Keratinocyte (primary cell): ENCODE measurements around the gene ADAMTS6. TPM values are rescaled to one million over a fixed set of nuclear protein-coding genes. Genes with fewer than 3 reads are reported as not detected.

ENCODE experiments used
- DNase-seq: peaks from one replicate; pipeline ENCODE4 v3.0.0-alpha.2; 2011; ENCODE audit warnings: low read depth, missing footprints, low spot score
- FAIRE-seq: peaks from 2 replicates; lab custom pipeline; 2011; peaks lifted over from hg19 to GRCh38; lab: Jason Lieb, UNC
- H2AFZ ChIP-seq: 2 replicates; pipeline ENCODE4 v1.6.0; 2012; ENCODE audit warnings: low read length, control low read depth, inconsistent platforms; ENCODE audit not compliant: control insufficient read depth
- H3K27ac ChIP-seq: 2 replicates; pipeline ENCODE4 v1.5.1; 2011; ENCODE audit warnings: low read length; ENCODE audit not compliant: control insufficient read depth, insufficient read depth
- H3K27me3 ChIP-seq: 3 replicates; pipeline ENCODE4 v1.6.0; 2011; ENCODE audit warnings: low read length; ENCODE audit not compliant: control insufficient read depth, insufficient read depth; ENCODE audit errors: extremely low read depth
- H3K36me3 ChIP-seq, 2 experiments: 2 replicates in 1 of 2; 3 replicates in 1 of 2; pipeline ENCODE4 v1.5.1; 2011; ENCODE audit warnings: low read length in 2 of 2, mild to moderate bottlenecking in 1 of 2; ENCODE audit not compliant: control insufficient read depth in 2 of 2, insufficient read depth in 2 of 2; ENCODE audit errors: extremely low read depth in 1 of 2
- H3K4me1 ChIP-seq: 3 replicates; pipeline ENCODE4 v1.5.1; 2011; ENCODE audit warnings: low read length; ENCODE audit not compliant: control insufficient read depth, insufficient read depth; ENCODE audit errors: extremely low read depth
- H3K4me2 ChIP-seq: 3 replicates; pipeline ENCODE4 v1.6.0; 2011; ENCODE audit warnings: low read depth, low read length; ENCODE audit not compliant: control insufficient read depth, insufficient read depth; ENCODE audit errors: extremely low read depth
- H3K4me3 ChIP-seq, 3 experiments: fragments of 200-600 bp in 1 of 3; sonication (generic) in 1 of 3; 2 replicates in 2 of 3; 3 replicates in 1 of 3; pipeline ENCODE4 v1.5.1; 2011 to 2016; ENCODE audit warnings: low read length in 3 of 3, mild to moderate bottlenecking in 3 of 3, control low read depth in 2 of 3, inconsistent platforms in 1 of 3, low read depth in 1 of 3, mixed read lengths in 1 of 3, mixed run types in 1 of 3, moderate library complexity in 1 of 3; ENCODE audit not compliant: control insufficient read depth in 2 of 3, insufficient read depth in 2 of 3; ENCODE audit errors: extremely low read depth in 1 of 3
- H3K79me2 ChIP-seq: 2 replicates; pipeline ENCODE4 v1.6.0; 2012; ENCODE audit warnings: low read length; ENCODE audit not compliant: control insufficient read depth, insufficient read depth
- H3K9ac ChIP-seq: 3 replicates; pipeline ENCODE4 v1.6.0; 2011; ENCODE audit warnings: low read length; ENCODE audit not compliant: control insufficient read depth, insufficient read depth; ENCODE audit errors: extremely low read depth
- H3K9me1 ChIP-seq: 3 replicates; pipeline ENCODE4 v1.6.0; 2011; ENCODE audit warnings: low read length; ENCODE audit not compliant: control insufficient read depth, insufficient read depth; ENCODE audit errors: extremely low read depth
- H3K9me3 ChIP-seq: 2 replicates; pipeline ENCODE4 v1.5.1; 2012; ENCODE audit warnings: low read depth, low read length; ENCODE audit not compliant: control insufficient read depth
- H4K20me1 ChIP-seq: 3 replicates; pipeline ENCODE4 v1.6.0; 2011; ENCODE audit warnings: low read length; ENCODE audit not compliant: control insufficient read depth, insufficient read depth; ENCODE audit errors: extremely low read depth
- EZH2 ChIP-seq: IDR thresholded peaks from one replicate; pipeline ENCODE4 v1.6.1; 2012; ENCODE audit warnings: inconsistent platforms, mild to moderate bottlenecking, low read length, moderate library complexity
- dilution Hi-C: fragments of 300-500 bp; cut with MboI; formaldehyde crosslinking; loops from one replicate; pipeline ENCODE4 v1.7.0; 2020; ENCODE audit warnings: low sequenced_read_pairs; ENCODE audit not compliant: extremely low pct_ligation_motif_present
- polyA plus RNA-seq, 5 experiments: library from polyadenylated mRNA; depleted of rRNA in 3 of 5; stranded (reverse) in 3 of 5; stranded (forward) in 1 of 5; unstranded in 1 of 5; fragments of >200 nt; gene quantifications; 1 replicate in 1 of 5; 2 replicates in 3 of 5; 3 replicates in 1 of 5; pipeline versions ENCODE4 v1.2.1 to v1.2.3, GENCODE V29; 2011 to 2012; ENCODE audit warnings: missing spikeins in 2 of 5, low read depth in 1 of 5, low replicate concordance in 1 of 5
- TF ChIP-seq, protein P1 (sequence below), 3 experiments: IDR thresholded peaks in 1 of 3; conservative IDR thresholded peaks in 1 of 3; optimal IDR thresholded peaks in 1 of 3; 2 replicates in 2 of 3; 3 replicates in 1 of 3; pipeline versions ENCODE3 to v1.5.1; 2011; ENCODE audit warnings: low read length in 3 of 3, mild to moderate bottlenecking in 3 of 3, moderate library complexity in 2 of 3, control low read depth in 1 of 3, inconsistent platforms in 1 of 3; ENCODE audit not compliant: insufficient read depth in 2 of 3; ENCODE audit errors: extremely low read depth in 1 of 3

Gene ADAMTS6
- polyA plus RNA-seq, 1 donor (not counting 4 experiments of a cell fraction or from before 2014, with no cell fraction given), result 10.9 TPM

DNA sequence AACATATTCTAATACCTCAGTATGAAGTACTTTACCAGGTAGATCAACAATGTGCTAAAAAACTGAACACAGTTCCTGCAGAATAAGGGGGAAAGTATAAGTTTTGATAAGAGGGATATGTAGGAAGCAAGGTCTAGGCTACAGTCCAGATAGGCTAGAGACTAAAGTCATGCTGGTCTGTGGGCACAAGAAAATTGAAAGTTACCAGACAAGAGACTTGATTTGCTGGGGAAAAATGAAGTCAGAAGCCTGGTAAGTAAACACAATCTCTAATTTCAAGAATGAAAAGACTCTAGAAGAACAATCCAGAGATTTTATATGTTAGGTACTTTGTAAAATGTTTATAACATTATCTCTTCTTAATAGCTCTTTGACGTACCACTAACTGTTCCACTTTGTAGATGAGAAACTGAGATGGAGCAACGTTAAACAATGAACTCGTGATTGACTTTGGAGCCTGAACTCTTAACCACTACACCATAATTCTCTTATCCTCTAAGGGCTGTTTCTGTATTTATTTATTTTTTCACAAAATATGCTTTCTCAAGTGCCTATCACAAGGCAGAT is 19.5 kb downstream of the ADAMTS6 start:
- TF ChIP-seq, protein P1, sequence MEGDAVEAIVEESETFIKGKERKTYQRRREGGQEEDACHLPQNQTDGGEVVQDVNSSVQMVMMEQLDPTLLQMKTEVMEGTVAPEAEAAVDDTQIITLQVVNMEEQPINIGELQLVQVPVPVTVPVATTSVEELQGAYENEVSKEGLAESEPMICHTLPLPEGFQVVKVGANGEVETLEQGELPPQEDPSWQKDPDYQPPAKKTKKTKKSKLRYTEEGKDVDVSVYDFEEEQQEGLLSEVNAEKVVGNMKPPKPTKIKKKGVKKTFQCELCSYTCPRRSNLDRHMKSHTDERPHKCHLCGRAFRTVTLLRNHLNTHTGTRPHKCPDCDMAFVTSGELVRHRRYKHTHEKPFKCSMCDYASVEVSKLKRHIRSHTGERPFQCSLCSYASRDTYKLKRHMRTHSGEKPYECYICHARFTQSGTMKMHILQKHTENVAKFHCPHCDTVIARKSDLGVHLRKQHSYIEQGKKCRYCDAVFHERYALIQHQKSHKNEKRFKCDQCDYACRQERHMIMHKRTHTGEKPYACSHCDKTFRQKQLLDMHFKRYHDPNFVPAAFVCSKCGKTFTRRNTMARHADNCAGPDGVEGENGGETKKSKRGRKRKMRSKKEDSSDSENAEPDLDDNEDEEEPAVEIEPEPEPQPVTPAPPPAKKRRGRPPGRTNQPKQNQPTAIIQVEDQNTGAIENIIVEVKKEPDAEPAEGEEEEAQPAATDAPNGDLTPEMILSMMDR (optimal IDR thresholded peaks at IDR 0.05 in 1 of 3, IDR thresholded peaks at IDR 0.05 in 1 of 3, conservative IDR thresholded peaks at IDR 0.05 in 1 of 3; ENCODE audit: extremely low read depth in 1 of 3, insufficient read depth in 2 of 3, low read length in 3 of 3), result no peak
- TF ChIP-seq EZH2, result no peak
- Histone ChIP-seq H3K4me3 (no peak overlapping the region), H3K9ac (no peak overlapping the region), H3K4me2 (no peak overlapping the region), H3K9me3 (no peaks in the 10 kb centered on the region), H3K36me3 (peaks cover 6 to 15% of the 10 kb centered on the region in 2 experiments), H3K4me1 (no peaks in the 10 kb centered on the region), H2AFZ (no peak overlapping the region), H4K20me1 (no peaks in the 10 kb centered on the region), H3K9me1 (no peaks in the 10 kb centered on the region), H3K79me2 (no peaks in the 10 kb centered on the region), H3K27ac (no peak overlapping the region), H3K27me3 (no peaks in the 10 kb centered on the region)
- dilution Hi-C loops, result no loop called here
- FAIRE-seq (peak; percentile 23), DNase-seq (no peak)

DNA sequence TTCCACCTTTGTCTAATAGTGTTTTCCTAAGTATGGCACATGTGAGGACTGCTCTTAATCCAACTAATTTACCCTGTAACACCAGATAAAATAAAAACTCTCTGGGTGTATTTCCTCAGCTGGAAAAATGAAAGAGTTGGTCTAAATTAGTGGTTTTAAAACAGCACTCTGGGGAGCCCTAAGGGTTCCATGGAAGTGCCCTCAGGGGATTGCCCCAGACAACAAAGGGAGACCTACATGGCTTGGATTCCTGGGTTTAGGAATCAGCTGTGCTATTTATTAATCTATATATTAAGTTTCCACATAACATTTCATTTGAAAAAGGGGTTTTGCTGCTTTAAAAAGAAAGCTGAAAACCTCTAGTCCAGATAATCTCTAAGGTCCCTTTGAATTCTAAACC is 20.2 kb downstream of the ADAMTS6 start:
- Histone ChIP-seq H3K4me2 (no peak overlapping the region), H3K4me3 (no peak overlapping the region), H3K27me3 (no peaks in the 10 kb centered on the region), H3K9me1 (no peaks in the 10 kb centered on the region), H4K20me1 (no peaks in the 10 kb centered on the region), H3K79me2 (no peaks in the 10 kb centered on the region), H3K36me3 (peaks cover 6 to 15% of the 10 kb centered on the region in 2 experiments), H2AFZ (no peak overlapping the region), H3K4me1 (no peaks in the 10 kb centered on the region), H3K9ac (no peak overlapping the region), H3K9me3 (no peaks in the 10 kb centered on the region), H3K27ac (no peak overlapping the region)
- no peak for FAIRE-seq
- dilution Hi-C loops, result no loop called here
- DNase-seq, result no peak
- TF ChIP-seq EZH2, result no peak
- TF ChIP-seq, protein P1 (optimal IDR thresholded peaks at IDR 0.05 in 1 of 3, IDR thresholded peaks at IDR 0.05 in 1 of 3, conservative IDR thresholded peaks at IDR 0.05 in 1 of 3; ENCODE audit: extremely low read depth in 1 of 3, insufficient read depth in 2 of 3, low read length in 3 of 3), result no peak
